Kidney epithelial cell (primary cell): ENCODE data around the gene S100A10. TPM values are rescaled to one million over a fixed set of nuclear protein-coding genes. Genes with fewer than 3 reads are reported as not detected.

Experiments
- DNase-seq: peaks from one replicate; pipeline ENCODE4 v3.0.0-alpha.2; 2010; ENCODE audit warnings: low read depth
- H3K27me3 ChIP-seq: 2 replicates; pipeline ENCODE4 v1.6.0; 2011; ENCODE audit warnings: low read length; ENCODE audit not compliant: control insufficient read depth, insufficient read depth
- H3K36me3 ChIP-seq: 2 replicates; pipeline ENCODE4 v1.5.1; 2011; ENCODE audit warnings: low read length; ENCODE audit not compliant: control insufficient read depth, insufficient read depth
- H3K4me3 ChIP-seq: 2 replicates; pipeline ENCODE4 v1.5.1; 2011; ENCODE audit warnings: low read depth, mild to moderate bottlenecking, control low read depth, low read length
- total RNA-seq: library from RNA; depleted of rRNA; stranded (reverse); fragments of >200 nt; gene quantifications from 2 replicates; pipeline ENCODE4 v1.2.3, GENCODE V29; 2015
- TF ChIP-seq, protein P1 (sequence below): IDR thresholded peaks from 2 replicates; pipeline ENCODE4 v1.5.1; 2011; ENCODE audit warnings: mild to moderate bottlenecking, moderate library complexity, low read length, control low read depth, inconsistent platforms; ENCODE audit not compliant: insufficient read depth, poor library complexity, severe bottlenecking

S100A10 gene
- total RNA-seq, 1 donor from 2014 or later, result 230 TPM

DNA sequence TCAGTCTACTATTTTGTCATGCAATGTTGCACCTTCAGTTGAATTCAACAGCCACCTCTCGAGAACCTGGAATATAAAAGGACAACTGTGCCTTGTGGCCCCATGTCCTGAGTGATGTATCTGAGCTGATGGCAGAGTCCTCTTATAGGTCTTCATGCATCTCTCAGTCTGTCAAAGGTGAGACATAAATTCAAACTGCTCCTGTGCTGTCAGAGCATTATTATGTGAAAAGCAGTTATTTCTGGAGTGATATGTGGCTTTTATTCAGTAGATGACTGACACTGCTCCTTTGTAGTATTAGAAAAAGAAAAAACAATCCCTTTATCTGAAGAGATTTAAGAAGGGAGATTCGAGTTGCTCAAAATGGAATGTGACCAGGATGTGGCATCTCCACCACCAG lies 8.4 kb downstream of the S100A10 start:
- TF ChIP-seq, protein P1, sequence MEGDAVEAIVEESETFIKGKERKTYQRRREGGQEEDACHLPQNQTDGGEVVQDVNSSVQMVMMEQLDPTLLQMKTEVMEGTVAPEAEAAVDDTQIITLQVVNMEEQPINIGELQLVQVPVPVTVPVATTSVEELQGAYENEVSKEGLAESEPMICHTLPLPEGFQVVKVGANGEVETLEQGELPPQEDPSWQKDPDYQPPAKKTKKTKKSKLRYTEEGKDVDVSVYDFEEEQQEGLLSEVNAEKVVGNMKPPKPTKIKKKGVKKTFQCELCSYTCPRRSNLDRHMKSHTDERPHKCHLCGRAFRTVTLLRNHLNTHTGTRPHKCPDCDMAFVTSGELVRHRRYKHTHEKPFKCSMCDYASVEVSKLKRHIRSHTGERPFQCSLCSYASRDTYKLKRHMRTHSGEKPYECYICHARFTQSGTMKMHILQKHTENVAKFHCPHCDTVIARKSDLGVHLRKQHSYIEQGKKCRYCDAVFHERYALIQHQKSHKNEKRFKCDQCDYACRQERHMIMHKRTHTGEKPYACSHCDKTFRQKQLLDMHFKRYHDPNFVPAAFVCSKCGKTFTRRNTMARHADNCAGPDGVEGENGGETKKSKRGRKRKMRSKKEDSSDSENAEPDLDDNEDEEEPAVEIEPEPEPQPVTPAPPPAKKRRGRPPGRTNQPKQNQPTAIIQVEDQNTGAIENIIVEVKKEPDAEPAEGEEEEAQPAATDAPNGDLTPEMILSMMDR, result no peak
- no peaks in the 10 kb centered on the region for H3K27me3 ChIP-seq

DNA sequence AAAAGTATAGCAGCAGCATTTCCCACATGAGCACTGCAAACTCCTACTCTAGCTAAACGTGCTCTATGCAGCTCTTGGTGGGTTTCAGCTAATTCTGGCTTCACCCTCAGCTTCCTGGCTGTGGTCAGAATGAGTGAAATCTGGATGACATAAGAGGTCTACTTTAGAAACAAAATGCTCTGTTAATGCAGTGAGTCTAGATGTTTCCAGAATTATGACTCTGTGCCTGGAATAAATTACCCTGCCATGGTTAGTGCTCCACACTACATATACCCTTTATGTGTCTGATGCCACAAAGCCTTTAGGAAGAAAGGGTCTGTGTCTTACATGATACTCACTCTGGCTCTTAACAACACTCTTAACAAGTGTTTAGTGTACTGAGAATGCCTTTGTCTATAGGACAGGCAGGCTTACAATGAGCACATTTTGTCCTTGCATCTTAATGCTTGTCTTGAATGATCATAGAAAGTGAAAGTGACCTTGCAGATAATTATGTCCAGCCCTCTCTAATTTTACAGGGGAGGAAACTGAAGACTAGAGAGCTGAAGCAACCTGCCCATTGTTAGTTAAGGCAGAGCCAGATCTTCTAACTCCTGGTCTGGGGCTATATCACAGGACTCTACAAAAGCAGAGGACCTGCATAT lies 9.2 kb downstream of the S100A10 start:
- Histone ChIP-seq H3K36me3 (peaks cover 7% of the 10 kb centered on the region), H3K27me3 (no peaks in the 10 kb centered on the region), H3K4me3 (no peak overlapping the region)
- DNase-seq, result no peak
- TF ChIP-seq, protein P1, result no peak

More for the DNA sequence above, 8.4 kb downstream of the S100A10 start:
- H3K4me3 ChIP-seq, result no peak overlapping the region
- no peak for DNase-seq
- H3K36me3 ChIP-seq, result peaks cover 7% of the 10 kb centered on the region

DNA sequence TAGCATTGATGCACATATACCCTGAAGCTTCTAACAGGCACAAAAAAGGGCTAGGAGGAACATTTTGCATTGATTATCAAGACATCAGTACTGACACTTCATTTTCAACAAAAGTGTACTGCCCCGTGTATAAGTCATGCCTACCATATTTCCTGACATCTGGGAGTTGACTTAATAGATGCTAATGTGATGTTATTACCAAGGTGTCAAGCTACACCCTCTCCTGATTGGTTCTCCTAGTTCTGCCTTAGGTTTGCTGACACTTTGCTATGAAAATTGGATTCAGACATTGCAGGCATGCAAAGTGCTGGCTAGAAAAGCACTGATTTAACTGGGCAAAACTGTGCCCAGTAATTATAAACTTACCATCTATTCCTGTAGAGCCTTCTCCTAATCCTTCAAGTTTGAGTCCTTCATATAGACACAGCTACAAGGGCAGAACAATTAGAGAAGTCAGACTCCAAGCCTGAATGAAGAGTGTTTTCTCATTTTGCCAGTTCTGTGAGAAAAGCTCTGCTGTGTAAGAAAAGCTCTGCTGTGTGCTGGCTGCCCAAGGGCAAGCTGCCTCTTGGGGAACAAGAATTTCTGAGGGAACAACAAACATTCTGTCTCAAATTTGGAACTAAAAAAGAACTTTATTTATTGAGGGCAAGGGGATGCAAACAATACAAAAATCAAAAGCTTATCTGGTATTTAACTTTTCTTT lies 11.2 kb downstream of the S100A10 start:
- Histone ChIP-seq H3K27me3 (no peaks in the 10 kb centered on the region), H3K36me3 (peaks cover 7% of the 10 kb centered on the region), H3K4me3 (no peak overlapping the region)
- TF ChIP-seq, protein P1, result no peak
- no peak for DNase-seq

DNA sequence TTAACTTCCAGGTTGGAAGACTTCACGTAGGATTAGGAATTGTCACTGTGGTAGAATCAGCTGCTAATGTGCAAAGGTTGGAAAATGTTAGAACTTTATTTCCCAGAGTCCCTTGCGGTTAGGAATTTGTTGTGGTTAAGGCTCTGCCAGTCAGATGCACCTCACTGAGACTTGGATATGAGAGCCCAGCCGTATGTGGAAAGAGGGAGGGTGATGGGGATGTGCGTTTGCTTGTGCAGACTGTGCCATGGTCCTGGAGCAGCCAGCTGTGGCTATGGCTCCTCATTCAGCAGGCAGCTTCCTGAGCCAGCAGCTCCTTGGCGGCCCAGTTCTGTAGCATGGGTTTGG lies 12.5 kb downstream of the S100A10 start:
- Histone ChIP-seq H3K4me3 (no peak overlapping the region), H3K36me3 (peaks cover 7% of the 10 kb centered on the region), H3K27me3 (no peaks in the 10 kb centered on the region)
- TF ChIP-seq, protein P1, result no peak
- no peak for DNase-seq

DNA sequence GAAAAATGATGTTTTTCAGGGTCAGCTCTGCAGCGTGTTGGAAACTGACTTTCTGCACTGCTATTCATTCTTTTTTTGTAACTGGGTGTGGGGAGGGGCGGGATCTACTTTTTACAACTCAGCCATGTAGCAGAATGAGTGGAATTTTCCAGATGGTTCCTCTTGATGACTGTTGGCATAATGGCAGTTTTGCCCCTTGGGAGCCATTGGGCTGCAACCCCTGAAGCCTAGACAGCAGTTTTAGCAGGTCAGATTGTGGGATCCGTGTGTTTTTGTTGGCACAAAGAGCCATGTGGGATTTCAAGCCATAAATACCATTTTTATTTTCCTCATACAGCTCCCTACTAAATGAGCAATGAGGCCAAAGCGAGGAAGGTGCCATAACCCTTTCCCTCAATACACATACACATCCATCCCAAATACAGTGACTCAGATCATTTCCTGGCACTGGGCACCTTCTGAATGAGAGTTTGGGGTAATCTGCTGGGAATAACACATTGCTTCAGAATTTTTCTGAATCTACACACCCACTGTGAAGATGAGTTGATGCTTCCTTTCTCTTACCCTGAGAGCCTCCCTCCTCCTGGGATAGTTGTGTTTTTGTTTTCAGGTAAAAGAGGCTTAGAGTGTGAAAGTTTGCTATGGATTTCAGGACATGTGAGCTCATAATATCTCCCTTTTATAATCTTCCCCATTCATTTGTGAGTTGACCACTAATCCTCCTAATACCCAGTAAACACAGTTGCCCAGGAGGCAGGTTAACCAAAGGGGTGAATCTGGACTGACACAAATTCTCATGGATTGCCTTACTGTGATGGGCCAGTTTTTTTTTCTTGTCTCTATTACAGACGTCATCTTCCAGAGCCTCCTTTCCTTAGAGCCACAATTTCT lies 13.1 kb downstream of the S100A10 start:
- peaks cover 5% of the 10 kb centered on the region for H3K36me3 ChIP-seq
- H3K4me3 ChIP-seq, result no peak overlapping the region
- TF ChIP-seq, protein P1, result no peak
- H3K27me3 ChIP-seq, result no peaks in the 10 kb centered on the region
- DNase-seq, result no peak
